GM18867 (cell line): ENCODE results near the gene UVSSA.

Source experiments
- ATAC-seq: cut with Tn5 transposase; IDR thresholded peaks from one replicate; pipeline ENCODE4 v1.9.1; 2021; ENCODE audit warnings: mild to moderate bottlenecking, moderate library complexity; ENCODE audit not compliant: unreplicated experiment

The UVSSA gene

DNA sequence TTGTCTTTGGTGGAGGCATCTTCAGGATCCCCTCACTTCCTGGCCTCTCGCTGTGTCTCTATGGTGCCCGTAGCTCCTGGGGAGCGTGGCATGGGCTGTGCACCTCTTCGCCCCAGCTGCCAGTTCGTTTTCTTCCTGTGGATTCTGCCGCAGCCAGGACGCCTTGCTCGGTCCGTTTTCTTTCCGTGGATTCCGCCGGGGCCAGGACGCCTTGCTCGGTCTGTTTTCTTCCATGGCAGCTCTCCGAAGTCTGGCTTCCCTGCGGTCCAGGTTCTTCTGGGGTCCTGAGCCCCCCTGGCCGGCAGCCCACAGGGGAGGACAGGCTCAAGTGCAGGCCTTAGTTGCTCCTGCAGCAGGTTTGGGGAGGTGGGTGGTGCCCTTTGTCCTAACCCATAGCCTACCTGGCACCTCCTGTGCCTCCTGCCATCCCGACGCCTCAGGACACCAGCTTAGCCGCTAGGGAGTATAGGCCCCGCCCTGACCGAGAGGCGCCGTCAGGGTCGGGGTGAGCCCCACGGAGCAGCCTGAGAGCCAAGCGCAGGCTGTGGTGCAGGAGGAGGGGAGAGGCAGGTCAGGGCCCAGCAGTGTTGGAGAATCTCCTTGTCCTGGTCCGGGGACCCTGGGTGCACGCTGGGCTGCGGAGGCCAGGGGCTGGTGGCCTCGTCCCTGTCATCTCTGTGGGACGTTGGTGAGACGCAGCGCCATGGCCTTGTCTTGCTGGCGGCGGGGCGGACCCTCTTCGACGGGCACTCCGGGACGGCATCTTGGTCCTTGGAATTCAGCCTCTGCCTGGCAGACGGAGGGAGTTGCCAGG lies 27.1 kb downstream of the UVSSA start:
- ATAC-seq: no peak

DNA sequence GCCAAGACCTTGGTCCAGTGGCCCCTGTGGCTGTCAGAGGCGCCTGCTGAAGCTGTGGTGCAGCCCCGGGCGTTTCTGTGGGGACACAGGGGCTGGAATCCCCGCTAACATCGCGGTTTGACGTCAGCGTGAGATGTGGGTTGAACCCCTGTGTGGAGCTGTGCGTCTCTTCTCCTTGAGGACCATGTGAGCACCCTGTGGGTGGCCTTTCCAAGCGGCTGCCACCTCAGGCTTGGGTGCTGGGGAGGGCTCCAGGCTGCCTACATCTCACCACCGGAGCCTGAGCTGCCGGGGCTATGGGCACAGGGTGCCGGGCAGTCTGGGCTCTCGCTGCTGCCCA lies 27.7 kb downstream of the UVSSA start:
- ATAC-seq: no peak

DNA sequence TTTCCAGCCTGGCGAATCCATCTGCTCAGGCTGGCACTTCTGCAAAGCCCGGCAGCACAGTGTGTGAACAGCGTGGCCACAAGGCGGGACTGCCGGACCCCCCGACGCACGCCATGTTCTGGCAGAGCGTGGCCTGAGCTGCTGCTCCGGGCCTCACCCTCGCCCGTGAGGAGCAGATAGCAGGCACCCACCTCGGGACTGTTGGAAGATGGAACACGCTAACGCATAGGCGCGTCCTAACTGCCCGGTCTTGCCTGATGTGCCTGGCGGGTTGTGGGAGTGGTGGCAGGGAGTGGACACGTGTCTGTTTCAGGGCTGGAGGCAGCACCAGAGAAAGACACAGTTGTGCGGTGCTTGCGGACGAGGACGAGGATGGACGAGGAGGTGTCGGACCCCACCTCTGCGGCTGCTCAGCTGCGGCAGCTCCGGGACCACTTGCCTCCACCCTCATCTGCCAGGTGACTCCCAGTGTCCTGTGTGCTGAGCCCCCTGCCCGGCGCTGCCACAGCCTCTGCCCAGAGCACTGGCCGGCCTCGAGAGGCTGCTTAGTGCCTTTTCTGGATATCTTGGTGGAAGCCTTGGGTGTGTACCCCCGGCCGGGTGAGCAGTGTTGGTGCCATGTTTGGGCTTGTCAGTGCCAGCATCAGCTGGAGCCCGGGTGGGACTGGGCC lies 28.2 kb downstream of the UVSSA start:
- no peak for ATAC-seq

DNA sequence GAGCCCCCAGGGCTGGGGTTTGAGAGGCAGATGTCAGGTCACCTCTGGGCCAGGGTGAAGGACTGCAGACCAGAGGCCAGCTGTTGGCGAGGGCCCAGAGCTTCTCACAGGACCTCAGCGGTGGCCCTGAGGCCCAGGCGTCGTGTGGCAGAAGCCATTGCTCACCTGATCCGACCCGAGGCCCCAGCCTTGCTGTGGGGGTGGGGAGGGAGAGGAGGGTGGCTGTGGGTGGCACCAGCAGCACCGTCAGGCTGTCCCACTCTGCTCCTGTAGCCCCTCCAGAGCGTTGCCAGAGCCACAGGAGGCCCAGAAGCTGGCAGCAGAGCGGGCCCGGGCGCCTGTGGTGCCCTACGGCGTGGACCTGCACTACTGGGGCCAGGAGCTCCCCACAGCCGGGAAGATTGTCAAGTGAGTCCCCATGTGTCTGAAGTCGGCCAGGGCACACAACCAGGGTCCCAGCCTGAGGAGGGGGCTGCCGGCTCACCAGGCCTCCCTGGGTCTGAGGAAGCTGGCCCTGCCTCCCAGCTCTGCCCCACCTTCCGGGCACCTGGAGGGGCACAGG lies 28.8 kb downstream of the UVSSA start:
- no peak for ATAC-seq

DNA sequence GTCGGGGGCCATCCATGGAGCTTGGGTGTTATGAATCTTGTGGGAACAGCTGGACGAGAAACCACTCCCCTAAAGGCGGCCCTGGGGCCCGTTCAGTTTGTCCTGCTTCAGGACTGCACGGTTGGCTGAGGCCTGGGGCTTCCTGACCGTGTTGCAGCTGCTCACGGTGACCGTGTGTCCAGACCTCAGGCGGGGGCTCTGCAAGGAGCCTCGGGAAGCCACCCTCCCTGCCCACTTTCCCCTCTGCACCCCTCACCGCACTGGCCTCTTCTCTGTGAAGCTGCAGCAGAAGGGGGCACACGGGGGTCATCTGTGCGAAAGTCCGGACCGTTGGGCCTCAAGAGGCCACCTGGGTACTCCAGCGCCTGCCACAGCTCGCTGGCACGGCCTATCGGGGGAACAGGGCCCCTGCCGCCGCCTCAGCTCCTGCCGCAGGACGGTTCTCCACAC lies 29.4 kb downstream of the UVSSA start:
- no peak for ATAC-seq

DNA sequence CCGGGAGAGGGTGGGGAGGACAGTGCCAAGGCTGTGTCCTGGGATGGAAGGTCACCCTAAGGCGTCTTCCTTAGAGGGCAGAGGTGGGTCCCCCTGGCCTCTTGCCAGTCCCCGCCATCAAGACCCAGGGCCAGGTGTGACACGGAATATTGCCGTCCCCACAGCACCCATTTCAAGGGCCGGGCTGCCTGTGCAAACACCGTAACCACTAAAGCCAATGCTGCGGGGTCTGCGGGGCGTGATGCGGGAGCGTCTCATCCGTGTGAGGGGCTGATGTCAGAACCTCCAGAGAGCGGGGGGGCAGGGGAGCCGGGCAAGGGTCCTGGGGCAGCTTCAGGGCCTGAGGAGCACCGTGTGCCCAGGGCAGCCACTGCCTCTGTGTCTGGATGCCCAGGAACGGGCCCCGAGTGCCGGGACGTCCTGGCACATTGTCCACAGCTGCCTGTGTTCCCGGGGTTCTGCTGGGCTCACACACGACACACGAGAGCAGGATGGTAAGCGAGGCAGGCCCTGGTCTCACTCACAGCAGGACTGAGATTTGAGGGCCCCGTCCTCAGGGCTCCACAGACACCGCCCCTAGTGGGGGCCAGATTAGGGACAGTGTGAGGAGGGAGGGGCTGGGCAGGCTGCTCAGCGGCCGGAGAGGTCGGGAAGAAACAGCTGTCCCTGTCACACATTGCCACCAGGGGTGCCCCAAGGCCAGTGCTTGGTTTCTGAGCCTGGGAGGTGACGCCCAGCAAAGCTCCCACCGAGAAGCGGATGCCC lies 30.0 kb downstream of the UVSSA start:
- no peak for ATAC-seq

DNA sequence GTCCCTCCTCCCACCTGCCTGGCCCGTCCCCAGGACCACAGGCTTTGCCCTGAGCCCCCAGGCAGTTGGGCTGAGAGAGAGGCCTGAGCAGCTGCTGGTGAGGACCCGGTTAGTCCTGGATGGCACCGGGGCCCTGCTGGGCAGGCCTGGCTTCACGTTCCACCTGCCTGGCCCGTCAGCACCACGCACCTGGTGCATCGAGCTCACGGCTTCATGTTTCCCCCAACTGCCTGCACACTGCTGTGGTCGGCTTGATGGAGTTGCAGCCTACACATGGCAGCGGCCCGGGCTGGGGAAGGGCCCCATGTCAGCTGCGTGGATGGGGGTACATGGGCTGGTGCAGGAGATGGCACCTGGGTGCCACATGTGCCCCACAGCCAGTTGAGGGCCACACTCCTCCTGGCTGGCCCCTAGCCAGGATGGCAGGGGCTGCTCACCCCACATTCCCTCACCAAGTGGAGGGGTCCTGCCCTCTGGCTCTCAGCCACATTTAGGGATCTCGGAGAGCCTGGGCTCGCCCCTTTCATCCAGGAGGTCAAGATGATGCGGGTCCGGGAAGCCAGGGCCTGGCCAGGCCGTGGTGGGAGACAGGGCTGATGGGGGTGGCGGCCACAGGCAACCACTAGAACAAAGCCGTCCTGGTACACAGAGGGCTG lies 30.7 kb downstream of the UVSSA start:
- no peak for ATAC-seq

DNA sequence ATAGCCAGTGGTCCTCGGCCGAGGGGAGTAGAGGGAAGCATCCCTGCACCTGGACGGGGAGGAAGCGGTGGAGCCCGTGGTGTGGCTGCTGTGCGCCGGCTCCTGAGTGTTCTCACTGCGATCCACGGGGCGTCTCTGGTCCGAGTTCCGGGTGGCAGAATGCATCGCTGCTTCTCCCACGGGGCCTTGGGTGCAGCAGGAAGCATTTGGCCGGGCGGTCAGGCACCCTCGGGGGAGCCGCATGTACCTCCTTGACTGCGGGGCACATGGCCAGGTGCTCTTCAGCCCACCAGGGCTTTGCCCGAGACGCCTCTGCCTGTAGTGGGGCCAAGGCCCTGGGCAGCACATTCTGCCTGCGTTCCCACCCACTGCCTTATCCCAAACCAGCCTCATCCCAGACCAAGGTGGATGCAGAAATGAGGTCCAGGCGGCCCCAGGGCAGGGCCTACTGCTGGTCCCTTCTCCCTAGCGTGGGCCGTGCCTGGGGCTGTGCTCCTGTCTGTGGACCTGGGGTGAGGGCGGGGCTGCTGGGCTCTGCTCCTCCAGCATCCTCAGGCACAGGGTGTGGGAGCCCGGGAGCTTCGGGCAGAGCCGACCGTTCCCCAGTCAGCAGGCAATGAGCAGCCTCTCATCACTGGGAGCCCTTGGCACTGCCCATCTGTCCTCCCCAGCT lies 31.7 kb downstream of the UVSSA start:
- ATAC-seq: no peak

DNA sequence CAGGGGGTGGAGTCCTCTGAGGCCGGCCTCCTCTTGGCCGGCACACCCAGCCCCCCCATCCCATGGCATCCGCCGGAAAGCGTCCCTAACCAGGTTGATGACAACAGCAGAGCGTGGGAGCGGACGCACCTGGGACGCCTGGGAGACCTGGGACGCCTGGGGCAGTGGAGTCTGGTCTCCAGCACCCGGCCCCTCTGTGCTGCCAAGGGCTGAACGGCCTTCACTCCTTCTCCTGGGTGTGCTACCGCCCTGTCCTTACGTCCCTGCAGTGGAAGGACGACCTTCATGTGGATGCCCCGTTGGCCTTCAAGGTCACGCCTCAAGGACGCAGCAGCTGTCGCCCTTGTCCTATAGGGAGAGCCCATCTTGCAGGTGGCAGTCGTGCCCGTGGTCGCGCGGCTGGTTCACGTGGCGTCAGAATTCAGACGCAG lies 32.4 kb downstream of the UVSSA start:
- ATAC-seq: no peak

DNA sequence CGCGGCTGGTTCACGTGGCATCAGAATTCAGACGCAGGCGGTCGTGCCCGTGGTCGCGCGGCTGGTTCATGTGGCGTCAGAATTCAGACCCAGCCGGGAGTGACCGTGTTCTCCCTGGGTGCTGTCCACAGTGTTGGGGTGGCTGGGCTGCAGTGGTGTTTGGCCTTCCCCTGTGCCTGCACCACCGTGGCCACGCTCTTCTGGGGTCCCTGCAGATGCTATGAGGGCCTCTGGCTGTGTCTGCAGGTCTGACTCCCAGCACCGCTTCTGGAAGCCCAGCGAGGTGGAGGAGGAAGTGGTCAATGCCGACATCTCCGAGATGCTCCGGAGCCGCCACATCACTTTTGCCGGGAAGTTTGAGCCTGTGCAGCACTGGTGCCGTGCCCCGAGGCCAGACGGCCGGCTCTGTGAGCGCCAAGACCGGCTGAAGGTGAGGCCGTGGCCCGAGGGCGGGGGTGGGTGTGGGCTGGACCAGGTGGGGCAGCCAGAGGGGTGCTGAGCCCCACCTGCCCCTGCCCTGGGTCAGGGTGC lies 32.9 kb downstream of the UVSSA start:
- ATAC-seq: no peak

DNA sequence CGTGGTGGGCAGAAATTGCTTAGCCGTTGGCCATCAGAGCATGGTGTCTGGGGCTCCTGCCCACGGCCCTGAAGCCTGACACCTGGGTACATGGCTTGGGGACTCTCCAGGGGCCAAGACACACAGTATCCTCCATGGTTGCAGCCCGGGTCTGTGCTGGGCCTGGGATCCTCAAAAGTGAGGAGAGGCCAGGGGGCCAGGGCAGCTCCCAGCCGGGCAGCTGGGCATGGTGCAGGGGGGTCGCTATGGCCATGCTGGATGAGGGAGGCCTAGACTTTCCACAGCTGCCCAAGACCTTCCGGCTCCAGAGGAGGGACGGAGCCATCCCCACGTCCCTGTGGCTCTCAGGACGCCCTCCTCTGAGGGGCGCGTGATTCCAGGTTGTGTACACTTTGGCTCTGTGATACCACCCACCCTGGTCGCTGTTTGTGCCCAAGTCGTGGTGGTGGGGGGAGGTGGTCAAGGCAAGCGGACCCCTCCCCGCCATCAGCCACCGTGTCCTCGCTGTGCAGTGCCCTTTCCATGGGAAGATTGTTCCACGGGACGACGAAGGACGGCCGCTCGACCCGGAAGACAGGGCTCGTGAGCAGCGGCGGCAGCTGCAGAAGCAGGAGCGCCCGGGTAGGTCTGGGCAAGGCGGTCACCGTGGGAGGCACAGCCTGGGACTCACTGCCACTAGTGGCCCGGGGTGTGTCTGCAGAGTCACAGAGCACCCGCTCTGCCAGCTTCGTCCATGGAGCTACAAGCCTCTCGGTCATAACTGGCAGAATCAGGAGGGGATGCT lies 33.6 kb downstream of the UVSSA start:
- ATAC-seq: no peak

DNA sequence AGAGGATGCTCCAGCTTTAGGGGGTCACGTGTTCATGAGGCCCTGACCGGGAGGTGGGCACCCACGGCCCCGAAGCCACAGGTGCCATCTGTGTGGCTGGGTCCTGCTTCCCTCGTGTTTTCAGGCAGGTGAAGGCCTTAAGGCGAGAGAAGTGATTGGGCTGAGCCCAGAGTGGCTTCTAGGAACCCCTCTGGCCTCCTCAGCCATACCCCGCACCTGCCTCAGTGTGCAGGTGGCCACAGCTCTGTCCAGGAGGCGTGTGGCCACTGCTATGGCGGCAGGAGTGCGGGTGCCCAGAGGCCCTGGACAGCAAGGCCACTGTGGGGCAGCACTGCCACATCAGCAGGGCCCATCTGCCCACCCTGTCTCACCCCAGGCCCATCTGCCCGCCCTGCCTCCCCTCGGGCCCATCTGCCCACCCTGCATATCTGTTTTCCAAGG lies 34.2 kb downstream of the UVSSA start:
- ATAC-seq: no peak

DNA sequence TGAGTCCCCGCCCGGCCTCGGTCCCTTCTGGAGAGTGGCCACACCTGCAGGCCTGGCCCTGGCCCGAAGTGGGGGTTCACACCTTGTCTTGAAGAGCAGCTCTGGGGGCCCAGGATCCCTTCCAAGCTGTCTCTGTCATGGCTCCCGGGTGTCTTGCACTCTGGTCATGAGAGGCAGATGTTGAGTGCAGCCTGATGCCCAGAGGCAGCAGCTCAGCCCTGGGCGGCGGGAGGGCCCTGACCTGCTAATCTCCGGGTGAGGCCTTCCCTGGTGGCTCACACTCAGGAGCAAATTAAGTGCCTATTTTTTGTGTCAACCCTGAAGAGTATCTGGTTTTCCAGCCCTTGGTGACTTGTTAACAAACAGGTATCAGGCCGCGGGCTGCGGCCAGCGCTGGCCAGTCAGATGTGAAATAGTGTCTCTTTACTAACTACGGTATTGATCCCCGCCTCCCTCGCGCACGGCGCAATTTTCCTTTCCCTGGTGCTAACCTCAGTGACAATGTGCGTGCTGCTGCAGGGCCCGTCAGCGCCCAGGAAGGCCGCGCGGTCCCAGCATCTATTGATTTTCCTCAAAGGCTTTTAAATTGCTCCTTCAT lies 35.0 kb downstream of the UVSSA start:
- ATAC-seq: no peak

DNA sequence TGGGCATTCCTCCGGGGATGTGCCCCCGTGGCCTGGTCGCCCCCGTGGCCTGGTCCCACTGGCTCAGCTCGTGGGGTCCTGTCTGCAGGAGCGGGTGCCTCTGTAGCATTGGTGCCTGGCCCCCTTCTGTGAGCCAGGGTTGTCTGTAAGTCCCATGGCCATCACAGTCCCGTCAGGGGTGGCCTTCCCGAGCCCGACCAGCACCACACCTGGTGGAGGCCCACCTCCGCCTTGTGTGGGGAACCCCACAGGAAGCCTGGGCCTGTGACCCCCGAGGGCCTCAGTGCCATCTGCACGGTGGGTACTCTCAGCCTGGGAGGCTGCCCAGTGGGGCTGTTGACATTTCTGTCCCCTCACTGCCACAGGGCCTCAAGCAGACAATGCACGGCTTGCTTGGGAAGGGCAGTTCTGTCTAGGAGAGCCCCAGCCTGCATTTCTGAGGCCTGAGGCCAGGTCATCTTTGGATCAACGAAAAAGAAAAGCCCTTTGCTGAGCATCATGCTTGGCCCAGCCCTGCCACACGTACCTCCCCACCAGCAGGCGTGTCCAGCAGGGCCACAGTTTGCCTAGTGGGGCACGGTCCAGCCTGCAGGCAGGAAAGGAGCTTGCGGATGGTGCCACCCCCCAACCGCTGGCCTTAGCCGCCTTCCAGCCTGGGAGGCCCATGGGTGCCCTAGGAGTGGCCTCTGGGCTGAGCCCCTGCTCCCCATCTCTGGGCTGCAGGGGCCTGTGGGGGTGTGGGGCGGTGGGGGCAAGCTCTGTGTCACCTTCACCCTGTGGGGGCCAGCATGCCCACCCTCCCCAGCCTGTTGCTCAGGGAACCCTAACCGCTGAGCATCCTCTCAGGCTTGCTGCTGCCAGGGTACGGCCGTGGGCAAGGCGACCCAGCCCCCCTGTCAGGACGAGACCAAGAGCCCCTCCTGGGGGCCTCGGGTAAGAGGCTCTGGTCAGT lies 36.0 kb downstream of the UVSSA start:
- no peak for ATAC-seq

DNA sequence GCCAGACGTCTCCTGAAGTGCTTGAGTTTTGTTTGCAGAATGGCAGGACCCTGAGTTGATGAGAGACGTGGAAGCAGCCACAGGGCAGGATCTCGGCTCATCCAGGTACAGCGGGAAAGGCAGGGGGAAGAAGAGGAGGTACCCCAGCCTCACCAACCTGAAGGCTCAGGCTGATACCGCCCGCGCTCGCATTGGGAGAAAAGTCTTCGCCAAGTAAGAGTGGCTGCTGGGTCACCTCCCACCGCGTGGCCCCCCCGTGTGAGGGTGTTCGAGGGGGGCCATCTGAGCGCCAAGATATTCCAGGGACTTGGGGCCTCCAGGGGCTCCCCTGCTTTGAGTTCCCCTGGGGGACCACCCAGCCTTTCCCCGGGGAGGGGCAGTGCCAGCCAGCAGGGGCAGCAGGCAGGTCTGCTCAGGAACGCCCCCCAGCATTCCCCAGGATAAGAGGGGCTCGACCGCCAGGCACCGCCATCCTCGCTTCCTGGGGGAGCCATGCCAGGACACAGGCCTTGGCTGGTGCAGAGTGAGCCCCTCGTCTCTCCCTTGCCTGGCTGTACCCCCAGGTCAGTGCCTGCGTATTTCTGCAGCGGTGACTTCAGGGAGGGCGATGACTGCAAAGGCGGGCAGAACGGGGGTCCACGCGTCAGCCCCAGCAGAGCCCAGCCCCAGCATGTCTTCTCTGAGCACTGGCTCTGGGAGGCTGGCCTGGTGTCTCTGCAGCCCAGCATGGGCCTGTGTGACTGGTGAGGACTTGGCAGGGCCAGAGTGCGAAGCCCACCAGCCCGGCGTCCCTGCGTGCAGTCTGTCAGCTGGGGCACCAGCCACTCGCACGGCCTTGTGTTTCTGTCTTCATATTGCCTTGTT lies 37.0 kb downstream of the UVSSA start:
- ATAC-seq: no peak

DNA sequence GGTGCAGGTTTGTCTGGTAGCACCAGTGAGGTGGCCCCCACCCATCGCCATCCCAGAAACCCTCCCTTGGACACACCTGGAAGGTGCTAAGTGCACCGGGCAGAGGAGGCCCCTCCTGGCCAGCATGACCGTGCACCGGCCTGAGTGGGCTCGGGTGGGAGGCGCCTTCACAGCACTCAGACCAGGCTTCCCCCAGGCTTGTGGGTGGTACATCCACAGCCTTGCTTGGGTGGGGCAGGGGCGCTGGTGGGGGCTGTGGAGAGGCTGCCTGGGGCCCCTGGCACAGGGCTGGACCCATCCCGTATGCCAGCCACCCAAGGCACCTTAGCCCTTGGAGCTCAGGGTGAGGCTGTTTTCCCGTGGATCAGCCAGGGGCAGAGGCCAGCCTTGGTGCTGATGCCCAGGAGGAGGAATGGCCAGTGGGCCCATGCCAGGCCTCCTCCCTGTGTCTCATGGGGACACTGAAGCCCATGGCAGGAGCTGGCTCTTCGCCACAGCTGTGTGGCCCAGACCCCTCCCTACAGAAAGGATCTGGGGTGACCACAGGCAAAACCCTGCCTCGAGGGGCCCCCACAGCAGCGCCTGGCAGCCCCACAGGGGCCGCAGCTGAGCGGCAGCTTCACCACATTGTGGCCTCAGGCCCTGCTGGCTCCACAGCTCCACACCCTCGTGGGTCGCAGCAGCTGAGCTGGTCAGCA lies 37.8 kb downstream of the UVSSA start:
- no peak for ATAC-seq
